ENCODE data around the gene WSCD1. TPM values are rescaled to one million over a fixed set of nuclear protein-coding genes. Genes with fewer than 3 reads are reported as not detected.

The WSCD1 gene
- polyA plus RNA-seq, 5 donors = 3.6 to 5.7 (median 4.5) TPM

DNA sequence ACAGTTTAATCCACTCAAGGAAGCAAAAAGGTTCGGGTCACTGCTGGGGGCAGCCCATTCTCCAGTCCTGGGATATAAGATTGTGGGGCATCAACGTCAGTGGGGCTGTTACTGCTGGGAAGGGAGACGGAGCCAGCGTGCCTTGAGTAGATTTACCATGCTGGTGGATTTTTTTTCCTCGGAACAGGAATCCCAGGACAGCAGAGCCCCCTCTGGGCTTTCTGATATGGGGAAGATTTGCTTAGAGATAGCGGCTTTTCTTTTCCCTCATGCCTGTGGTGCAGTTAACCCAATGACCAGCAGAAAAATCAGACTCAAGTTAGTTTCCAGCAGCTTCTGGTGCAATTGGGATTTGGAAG, 35.4 kb downstream of the WSCD1 start:
- no peak for DNase-seq

- no peak for DNase-seq
Measured at GRCh38 chr17:6106212-6106611, 36.0 kb downstream of the WSCD1 start.

- DNase-seq = no peak
Measured at GRCh38 chr17:6107791-6108190, 37.6 kb downstream of the WSCD1 start.

DNA sequence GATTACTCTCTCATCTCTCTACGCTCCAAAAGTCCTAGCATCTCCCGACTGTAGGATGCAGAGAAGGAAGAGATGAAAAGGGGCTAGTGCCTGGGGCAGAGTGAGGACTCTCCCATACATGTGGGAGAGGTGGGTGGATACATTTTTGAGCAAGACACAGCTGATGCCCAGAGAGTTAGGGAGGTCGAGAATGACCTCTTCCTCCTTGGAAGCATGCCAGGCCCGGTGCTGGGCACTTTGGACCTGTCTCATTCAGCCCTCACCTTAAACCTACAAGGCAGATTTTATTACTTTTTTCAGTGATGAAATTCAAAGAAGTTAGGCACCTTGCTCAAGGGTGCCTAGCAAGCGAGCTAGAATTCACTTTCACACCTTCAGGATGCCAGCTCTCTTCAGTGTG, 38.2 kb downstream of the WSCD1 start:
- DNase-seq = no peak

GRCh38 chr17:6108987-6109386, 38.8 kb downstream of the WSCD1 start:
- no peak for DNase-seq

- no peak for DNase-seq
Measured at GRCh38 chr17:6109536-6109935, 39.4 kb downstream of the WSCD1 start.

- DNase-seq = no peak
Measured at GRCh38 chr17:6110088-6110487, 39.9 kb downstream of the WSCD1 start.

- DNase-seq = no peak
Measured at GRCh38 chr17:6110592-6110991, 40.4 kb downstream of the WSCD1 start.

GRCh38 chr17:6120351-6120750, 50.2 kb downstream of the WSCD1 start:
- DNase-seq = no peak

DNA sequence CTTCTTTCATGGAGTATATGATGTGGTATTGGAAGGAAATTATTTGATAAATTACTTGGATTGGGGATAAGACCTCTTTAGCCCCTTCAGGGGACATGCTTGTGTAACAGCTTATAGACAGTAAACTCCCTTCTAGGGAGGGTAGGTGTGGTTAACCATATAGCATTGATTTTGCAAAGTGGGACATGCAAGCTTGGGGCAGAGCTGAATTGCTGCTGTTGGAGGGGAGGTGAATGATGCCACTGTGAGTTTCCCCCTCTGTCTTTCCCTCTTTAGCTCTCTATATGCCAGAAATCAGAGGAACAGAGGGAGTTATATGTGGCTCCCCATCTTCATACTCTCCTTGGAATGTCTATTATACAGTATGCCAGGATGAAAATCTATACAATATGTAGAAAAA, 54.7 kb downstream of the WSCD1 start:
- DNase-seq = no peak

DNA sequence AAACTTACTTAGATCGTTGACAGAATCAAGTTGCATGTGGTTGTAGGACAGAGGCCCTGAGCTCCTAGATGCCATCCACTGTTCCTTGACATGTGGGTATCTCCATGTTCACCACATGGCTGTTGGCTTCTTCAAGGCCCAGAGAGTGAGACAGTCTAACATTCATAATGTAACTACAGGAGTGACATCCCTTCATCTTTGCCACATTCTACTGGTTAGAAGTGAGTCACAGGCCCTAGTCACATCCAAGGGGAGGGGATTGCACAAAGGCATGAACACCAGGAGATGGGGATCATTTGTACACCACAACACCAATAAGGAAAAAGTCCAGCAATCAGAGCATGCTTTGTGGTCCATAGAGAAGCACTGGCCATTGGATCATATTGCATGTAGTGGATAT, 56.6 kb downstream of the WSCD1 start:
- DNase-seq = no peak

- DNase-seq = no peak
Measured at GRCh38 chr17:6134721-6135120, 64.5 kb downstream of the WSCD1 start.

GRCh38 chr17:6135236-6135635, 65.1 kb downstream of the WSCD1 start:
- no peak for DNase-seq

DNA sequence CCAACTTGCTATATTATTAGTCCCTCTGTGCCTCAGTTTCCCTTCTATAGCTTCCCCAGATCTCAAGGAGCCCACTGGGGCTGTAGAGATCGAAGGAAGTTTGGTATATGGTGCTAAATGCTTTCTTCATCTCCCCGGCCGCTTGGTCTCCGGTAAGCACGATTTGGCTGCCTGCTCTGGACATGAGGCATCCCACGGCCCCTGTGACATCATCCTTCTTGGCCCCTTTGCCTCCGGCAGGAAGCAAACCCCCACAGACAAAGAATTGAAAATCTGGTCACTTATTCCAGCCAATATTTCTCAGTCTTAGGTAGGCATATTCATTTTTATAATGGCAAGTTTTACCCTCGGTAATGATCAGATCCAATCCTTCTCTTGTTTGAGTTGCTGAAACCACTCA, 65.8 kb downstream of the WSCD1 start:
- DNase-seq = no peak

DNA sequence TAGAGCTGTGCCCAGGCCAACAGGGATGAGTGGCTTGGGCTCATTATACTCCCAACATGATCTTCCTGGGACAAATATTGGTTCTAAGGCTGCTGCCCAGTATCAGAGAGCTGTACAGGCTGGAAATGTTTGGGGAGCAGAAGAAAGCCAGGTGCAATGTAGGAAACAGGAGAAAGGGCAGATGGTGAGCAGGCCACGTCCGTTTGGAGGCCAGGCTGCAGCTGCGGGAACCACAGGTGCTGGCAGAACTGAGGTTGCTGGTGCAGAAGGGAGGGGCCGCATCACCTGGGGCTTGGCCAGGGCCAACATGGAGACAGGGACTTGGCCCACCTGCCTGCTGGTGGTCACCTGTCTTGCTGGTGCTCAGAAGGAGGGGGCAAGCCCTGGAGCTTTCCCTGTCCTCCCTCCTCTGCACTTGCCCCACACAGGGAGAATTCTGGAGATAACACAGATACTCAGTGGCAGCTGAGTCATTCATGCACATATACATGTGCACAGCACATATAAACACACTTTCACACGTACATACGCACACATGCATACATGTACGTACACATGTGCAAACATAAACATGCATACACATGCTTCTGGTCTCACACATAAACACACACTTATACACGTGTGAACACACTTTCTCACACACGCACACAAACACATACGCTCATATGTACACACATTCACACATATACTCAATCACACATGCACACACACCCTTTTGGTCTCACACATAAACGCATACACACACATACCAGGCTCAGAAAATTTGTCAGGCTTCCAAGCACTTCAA, 67.7 kb downstream of the WSCD1 start:
- no peak for DNase-seq

GRCh38 chr17:6138761-6139446, 68.7 kb downstream of the WSCD1 start:
- DNase-seq = no peak

GRCh38 chr17:6139447-6139832, 69.3 kb downstream of the WSCD1 start:
- no peak for DNase-seq

DNA sequence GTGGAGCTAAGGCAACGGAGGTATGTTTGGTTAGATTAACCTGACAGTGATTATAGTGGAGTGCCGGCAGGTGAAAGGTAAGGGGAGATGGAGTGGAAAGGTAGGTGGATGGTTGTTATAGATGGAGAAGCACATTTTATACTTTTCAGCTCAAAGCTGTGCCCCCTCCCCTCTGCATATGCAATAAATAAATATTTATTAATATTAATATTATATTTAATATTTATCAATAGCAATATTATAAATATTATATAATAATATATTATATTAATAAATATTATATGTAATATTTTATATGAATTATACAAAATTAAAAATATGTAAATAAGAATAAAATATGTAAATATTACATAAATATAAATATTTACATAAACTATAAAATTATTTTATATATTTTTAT, 70.0 kb downstream of the WSCD1 start:
- no peak for DNase-seq

GRCh38 chr17:6140728-6141330, 70.7 kb downstream of the WSCD1 start:
- no peak for DNase-seq

GRCh38 chr17:6142701-6143100, 72.5 kb downstream of the WSCD1 start:
- no peak for DNase-seq

DNA sequence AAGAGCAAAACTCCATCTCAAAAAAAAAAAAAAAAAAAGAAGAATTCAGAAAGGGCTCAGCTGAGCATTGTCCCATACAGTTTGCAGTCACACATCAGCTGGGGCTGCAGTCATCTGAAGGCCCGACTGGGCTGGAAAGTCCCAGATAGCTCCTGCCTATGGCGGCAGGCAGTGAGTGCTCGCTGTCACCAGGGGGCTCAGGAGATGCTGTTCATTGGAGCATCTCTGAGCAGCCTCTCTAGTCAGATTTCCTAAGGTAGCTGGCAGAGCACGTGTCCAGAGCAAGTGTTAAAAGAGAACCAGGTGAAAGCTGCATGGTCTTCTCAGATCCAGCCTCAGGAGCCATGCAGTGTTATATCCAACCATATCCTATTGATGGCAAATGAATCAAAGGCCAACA, 75.8 kb downstream of the WSCD1 start:
- no peak for DNase-seq

- DNase-seq = no peak
Measured at GRCh38 chr17:6147042-6147441, 76.9 kb downstream of the WSCD1 start.

- DNase-seq = no peak
Measured at GRCh38 chr17:6153375-6153774, 83.2 kb downstream of the WSCD1 start.

Data from right lung (tissue), 5 donors.